Measurements from ENCODE around the gene PVALB. TPM values are rescaled to one million over a fixed set of nuclear protein-coding genes. Genes with fewer than 3 reads are reported as not detected.

PVALB gene
- total RNA-seq, 3 donors from 2014 or later (not counting 1 experiment from before 2014, with no cell fraction given): 0.99 TPM; not detected in 2

DNA sequence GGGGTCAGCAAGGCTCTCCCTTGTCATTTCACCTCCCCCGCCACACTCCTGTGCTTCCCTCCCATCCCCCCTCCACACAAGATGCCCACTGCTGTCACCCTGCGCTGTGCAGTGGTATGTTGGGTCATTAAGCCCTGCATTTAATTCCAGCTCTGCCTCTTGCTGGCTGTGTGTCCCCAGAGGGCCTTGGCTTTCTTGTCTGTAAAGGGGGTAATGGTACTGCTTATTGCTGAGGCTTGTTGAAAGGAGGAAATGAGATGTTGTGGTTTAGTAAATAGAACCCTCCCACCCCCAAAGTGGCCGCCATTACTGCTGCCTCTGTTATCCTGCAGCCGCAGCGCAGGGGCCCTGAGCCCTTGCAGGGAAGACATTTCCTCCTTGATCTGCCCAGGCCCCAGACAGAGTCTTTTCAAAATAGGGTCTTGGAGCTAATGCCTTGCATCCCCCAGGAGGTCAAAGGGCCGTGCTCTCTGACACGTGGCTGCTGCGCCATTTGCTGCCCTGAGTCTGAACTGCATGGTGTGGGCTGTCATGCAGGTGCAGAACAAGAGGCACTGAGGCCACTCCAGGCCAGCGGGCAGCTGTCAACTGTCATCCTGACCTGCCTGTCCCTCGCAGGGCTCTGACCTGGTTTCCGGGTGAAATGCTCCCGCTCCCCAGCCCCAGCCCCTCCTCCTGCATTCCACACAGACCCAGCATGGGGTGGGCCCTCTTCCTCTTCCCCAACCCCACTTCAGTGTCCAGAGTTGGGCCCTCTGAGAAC, 18.7 kb downstream of the PVALB start:
- Mint-ChIP-seq H3K9me3 (no peaks in the 10 kb centered on the region), H3K27me3 (ENCODE audit: low read depth in 2 of 2) (peaks cover 8 to 12% of the 10 kb centered on the region in 2 donors), H3K4me1 (no peaks in the 10 kb centered on the region), H3K36me3 (no peaks in the 10 kb centered on the region), H3K27ac (no peak overlapping the region), H3K4me3 (no peak overlapping the region)
- ATAC-seq (no peak), DNase-seq (no peak)
- Histone ChIP-seq H3K9me3 (ENCODE audit: control insufficient read depth, insufficient read depth, low read length) (no peaks in the 10 kb centered on the region), H3K36me3 (ENCODE audit: control insufficient read depth, insufficient read depth, low read length) (no peaks in the 10 kb centered on the region), H3K27ac (ENCODE audit: low read length) (no peak overlapping the region), H3K4me3 (ENCODE audit: low read length) (no peak overlapping the region), H3K27me3 (ENCODE audit: control insufficient read depth, insufficient read depth, low read length) (no peaks in the 10 kb centered on the region), H3K4me1 (ENCODE audit: control insufficient read depth, insufficient read depth, low read length) (peaks cover 8% of the 10 kb centered on the region)
- 79% methylated on average over 12 of the region's 12 CpGs for WGBS (ENCODE audit: insufficient coverage)
- intact Hi-C loops (cut with micrococcal nuclease): no loop called here
- TF ChIP-seq CTCF (IDR thresholded peaks at IDR 0.05): no peak

- Histone ChIP-seq H3K9me3 (ENCODE audit: control insufficient read depth, insufficient read depth, low read length) (no peaks in the 10 kb centered on the region), H3K36me3 (ENCODE audit: control insufficient read depth, insufficient read depth, low read length) (no peaks in the 10 kb centered on the region), H3K4me3 (ENCODE audit: low read length) (no peak overlapping the region), H3K4me1 (ENCODE audit: control insufficient read depth, insufficient read depth, low read length) (peaks cover 8% of the 10 kb centered on the region), H3K27ac (ENCODE audit: low read length) (no peak overlapping the region), H3K27me3 (ENCODE audit: control insufficient read depth, insufficient read depth, low read length) (no peaks in the 10 kb centered on the region)
- no peaks in the 10 kb centered on the region for H3K9me3 Mint-ChIP-seq
- TF ChIP-seq CTCF (IDR thresholded peaks at IDR 0.05): no peak
- intact Hi-C loops (cut with micrococcal nuclease): no loop called here
- ATAC-seq: no peak
- DNase-seq: no peak
- no peaks in the 10 kb centered on the region for H3K4me1 Mint-ChIP-seq
- H3K27me3 Mint-ChIP-seq (ENCODE audit: low read depth in 2 of 2): peaks cover 8 to 10% of the 10 kb centered on the region in 2 donors
- H3K27ac Mint-ChIP-seq: no peak overlapping the region
- no peaks in the 10 kb centered on the region for H3K36me3 Mint-ChIP-seq
- WGBS (ENCODE audit: insufficient coverage): 83% methylated on average over 9 of the region's 9 CpGs
- no peak overlapping the region for H3K4me3 Mint-ChIP-seq
Observed at GRCh38 chr22:36797374-36797773, 19.5 kb downstream of the PVALB start.

GRCh38 chr22:36796552-36797175, 20.2 kb downstream of the PVALB start:
- no peaks in the 10 kb centered on the region for H3K9me3 Mint-ChIP-seq
- H3K36me3 Mint-ChIP-seq: no peaks in the 10 kb centered on the region
- H3K27ac ChIP-seq (ENCODE audit: low read length): no peak overlapping the region
- WGBS (ENCODE audit: insufficient coverage): 87% methylated on average over 7 of the region's 7 CpGs
- H3K4me1 ChIP-seq (ENCODE audit: control insufficient read depth, insufficient read depth, low read length): peaks cover 8% of the 10 kb centered on the region
- H3K27me3 Mint-ChIP-seq (ENCODE audit: low read depth in 2 of 2): peaks cover 3 to 10% of the 10 kb centered on the region in 2 donors
- H3K9me3 ChIP-seq (ENCODE audit: control insufficient read depth, insufficient read depth, low read length): no peaks in the 10 kb centered on the region
- no peak for ATAC-seq
- no peak overlapping the region for H3K4me3 Mint-ChIP-seq
- H3K27me3 ChIP-seq (ENCODE audit: control insufficient read depth, insufficient read depth, low read length): no peaks in the 10 kb centered on the region
- no peak overlapping the region for H3K4me3 ChIP-seq (ENCODE audit: low read length)
- DNase-seq: no peak
- no peak for TF ChIP-seq CTCF (IDR thresholded peaks at IDR 0.05)
- intact Hi-C loops (cut with micrococcal nuclease): no loop called here
- H3K36me3 ChIP-seq (ENCODE audit: control insufficient read depth, insufficient read depth, low read length): no peaks in the 10 kb centered on the region
- no peaks in the 10 kb centered on the region for H3K4me1 Mint-ChIP-seq
- H3K27ac Mint-ChIP-seq: no peak overlapping the region
